SJSA1 (cell line): Measurements from ENCODE around the gene DNAJC27. TPM values are rescaled to one million over a fixed set of nuclear protein-coding genes. Genes with fewer than 3 reads are reported as not detected.
A peak's percentile ranks its signal among the peaks of the same experiment; 100 is the strongest.
"Not testable (repeated sequence)": the region's sequence is repeated elsewhere in the genome, so short reads cannot be mapped to it uniquely, and the experiment has no call there.

Experiments used
- DNase-seq, 2 experiments: peaks; one replicate each; pipeline ENCODE4 v3.0.0-alpha.2; 2015 to 2020; ENCODE audit warnings: low spot score in 2 of 2, low read depth in 1 of 2
- H3K27ac ChIP-seq: fragments of 250-450 bp; sonication (Bioruptor Pico); 2 replicates; pipeline ENCODE4 v1.5.1; 2020; ENCODE audit warnings: mild to moderate bottlenecking, moderate library complexity
- H3K27me3 ChIP-seq: fragments of 250-450 bp; sonication (Bioruptor Pico); replicated peaks from 2 replicates; pipeline ENCODE4 v1.5.1; 2020; ENCODE audit warnings: mild to moderate bottlenecking, moderate library complexity
- H3K36me3 ChIP-seq: fragments of 250-450 bp; sonication (Bioruptor Pico); 2 replicates; pipeline ENCODE4 v1.5.1; 2020; ENCODE audit warnings: mild to moderate bottlenecking
- H3K4me1 ChIP-seq: fragments of 250-450 bp; sonication (Bioruptor Pico); replicated peaks from 2 replicates; pipeline ENCODE4 v1.6.1; 2021; ENCODE audit warnings: mild to moderate bottlenecking
- H3K4me3 ChIP-seq: fragments of 250-450 bp; sonication (Bioruptor Pico); 2 replicates; pipeline ENCODE4 v1.5.1; 2020; ENCODE audit warnings: mild to moderate bottlenecking
- H3K9me3 ChIP-seq: fragments of 250-450 bp; sonication (Bioruptor Pico); replicated peaks from 2 replicates; pipeline ENCODE4 v1.5.1; 2020; ENCODE audit warnings: mild to moderate bottlenecking
- total RNA-seq: library from RNA; depleted of rRNA; stranded (reverse); fragments of >200 nt; shearing (Covaris generic); gene quantifications from 2 replicates; pipeline ENCODE4 v1.2.3, GENCODE V29; 2014; rRNA removed

DNAJC27 gene
- 2.8 and 4.4 TPM in 2 replicates for total RNA-seq

GRCh38 chr2:24971536-24972314 is at the start of gene DNAJC27:
DNAJC27 (minus strand) TSS chr2:24971955; CDS start chr2:24971904, 51 bp downstream.
- Histone ChIP-seq H3K27me3 (no peaks in the 10 kb centered on the region), H3K4me1 (no peaks in the 10 kb centered on the region), H3K27ac (peak within 1 kb of the TSS; percentile 89), H3K9me3 (no peaks in the 10 kb centered on the region), H3K36me3 (0 out of 2 replicates have a peak, but pooled peaks cover 7% of the 10 kb centered on the region), H3K4me3 (peak within 1 kb of the TSS; percentile 72)
- DNase-seq: peak; percentile 98 to 99

GRCh38 chr2:25018681-25019080 is 46.9 kb upstream of the DNAJC27 start:
- H3K9me3 ChIP-seq: no peaks in the 10 kb centered on the region
- no peak overlapping the region for H3K4me3 ChIP-seq
- no peak for DNase-seq
- no peaks in the 10 kb centered on the region for H3K36me3 ChIP-seq
- no peaks in the 10 kb centered on the region for H3K4me1 ChIP-seq
- no peak overlapping the region for H3K27ac ChIP-seq
- H3K27me3 ChIP-seq: no peaks in the 10 kb centered on the region; the same call in 1 of the 2 replicates

GRCh38 chr2:25014631-25015030 is 42.9 kb upstream of the DNAJC27 start:
- Histone ChIP-seq H3K4me1 (no peaks in the 10 kb centered on the region), H3K27ac (no peak overlapping the region), H3K36me3 (no peaks in the 10 kb centered on the region), H3K27me3 (no peaks in the 10 kb centered on the region), H3K9me3 (no peaks in the 10 kb centered on the region), H3K4me3 (no peak overlapping the region)
- no peak for DNase-seq

- not testable (repeated sequence) for H3K27ac ChIP-seq, H3K4me1 ChIP-seq, H3K36me3 ChIP-seq, H3K4me3 ChIP-seq, H3K27me3 ChIP-seq, H3K9me3 ChIP-seq, DNase-seq
These were observed 39.6 kb upstream of the DNAJC27 start for GRCh38 chr2:25011342-25011741.

GRCh38 chr2:25009954-25010353 is 38.2 kb upstream of the DNAJC27 start:
- Histone ChIP-seq H3K27ac (no peak overlapping the region), H3K4me1 (no peaks in the 10 kb centered on the region), H3K4me3 (no peak overlapping the region), H3K36me3 (no peaks in the 10 kb centered on the region), H3K9me3 (no peaks in the 10 kb centered on the region), H3K27me3 (no peaks in the 10 kb centered on the region)
- no peak for DNase-seq

- Histone ChIP-seq H3K4me3 (no peak overlapping the region), H3K9me3 (no peaks in the 10 kb centered on the region), H3K27ac (no peak overlapping the region), H3K4me1 (no peaks in the 10 kb centered on the region), H3K36me3 (no peaks in the 10 kb centered on the region), H3K27me3 (no peaks in the 10 kb centered on the region)
- DNase-seq: no peak
These were observed 30.3 kb upstream of the DNAJC27 start for GRCh38 chr2:25002066-25002465.

- Histone ChIP-seq H3K27ac (no peak overlapping the region), H3K27me3 (no peaks in the 10 kb centered on the region), H3K4me1 (no peaks in the 10 kb centered on the region), H3K36me3 (no peaks in the 10 kb centered on the region), H3K4me3 (no peak overlapping the region), H3K9me3 (no peaks in the 10 kb centered on the region)
- no peak for DNase-seq
These were observed 29.5 kb upstream of the DNAJC27 start for GRCh38 chr2:25001325-25001637.

GRCh38 chr2:25000503-25001324 is 29.0 kb upstream of the DNAJC27 start:
- no peak for DNase-seq
- no peaks in the 10 kb centered on the region for H3K27me3 ChIP-seq
- no peaks in the 10 kb centered on the region for H3K36me3 ChIP-seq
- H3K4me1 ChIP-seq: no peaks in the 10 kb centered on the region
- no peak overlapping the region for H3K4me3 ChIP-seq
- H3K27ac ChIP-seq: no peak overlapping the region
- no peaks in the 10 kb centered on the region for H3K9me3 ChIP-seq

- no peak overlapping the region for H3K27ac ChIP-seq
- H3K9me3 ChIP-seq: no peaks in the 10 kb centered on the region
- DNase-seq: no peak
- no peaks in the 10 kb centered on the region for H3K27me3 ChIP-seq
- H3K36me3 ChIP-seq: no peaks in the 10 kb centered on the region
- no peaks in the 10 kb centered on the region for H3K4me1 ChIP-seq
- no peak overlapping the region for H3K4me3 ChIP-seq
These were observed 28.3 kb upstream of the DNAJC27 start for GRCh38 chr2:25000036-25000435.

GRCh38 chr2:24999097-24999496 is 27.3 kb upstream of the DNAJC27 start:
- not testable (repeated sequence) for H3K4me1 ChIP-seq, H3K27me3 ChIP-seq, H3K9me3 ChIP-seq, H3K4me3 ChIP-seq, H3K27ac ChIP-seq, DNase-seq, H3K36me3 ChIP-seq

- no peak overlapping the region for H3K4me3 ChIP-seq
- H3K27ac ChIP-seq: no peak overlapping the region
- H3K36me3 ChIP-seq: no peaks in the 10 kb centered on the region
- no peaks in the 10 kb centered on the region for H3K4me1 ChIP-seq
- no peaks in the 10 kb centered on the region for H3K9me3 ChIP-seq
- H3K27me3 ChIP-seq: no peaks in the 10 kb centered on the region
- no peak for DNase-seq
These were observed 22.5 kb upstream of the DNAJC27 start for GRCh38 chr2:24994146-24994724.

- Histone ChIP-seq H3K27me3 (no peaks in the 10 kb centered on the region), H3K36me3 (no peaks in the 10 kb centered on the region), H3K27ac (no peak overlapping the region), H3K4me1 (no peaks in the 10 kb centered on the region), H3K9me3 (no peaks in the 10 kb centered on the region), H3K4me3 (no peak overlapping the region)
- no peak for DNase-seq
These were observed 21.8 kb upstream of the DNAJC27 start for GRCh38 chr2:24993406-24994145.

- no peaks in the 10 kb centered on the region; the same call in 1 of the 2 replicates for H3K27me3 ChIP-seq
- H3K4me3 ChIP-seq: no peak overlapping the region
- no peak overlapping the region for H3K27ac ChIP-seq
- H3K4me1 ChIP-seq: no peaks in the 10 kb centered on the region
- DNase-seq: no peak
- H3K36me3 ChIP-seq: no peaks in the 10 kb centered on the region
- H3K9me3 ChIP-seq: no peaks in the 10 kb centered on the region
These were observed 14.6 kb upstream of the DNAJC27 start for GRCh38 chr2:24986372-24986771.
